K562 (cell line): Measurements from ENCODE around the gene MPZL1. TPM values are rescaled to one million over a fixed set of nuclear protein-coding genes. Genes with fewer than 3 reads are reported as not detected.

Source experiments
- FIP1L1 ChIP-seq: fragments of 200-400 bp; formaldehyde crosslinking; IDR thresholded peaks from 2 replicates; pipeline ENCODE4 v1.6.1; 2018; ENCODE audit warnings: mild to moderate bottlenecking, low read depth, low read length; ENCODE audit not compliant: poor library complexity, severe bottlenecking
- NELFE ChIP-seq: IDR thresholded peaks from 2 replicates; pipeline ENCODE4 v1.6.1; 2011; ENCODE audit warnings: mild to moderate bottlenecking; ENCODE audit not compliant: insufficient read depth, insufficient read length
- SIN3B ChIP-seq: fragments of 450-650 bp; IDR thresholded peaks from 2 replicates; pipeline ENCODE4 v1.6.1; 2017; ENCODE audit warnings: low read depth, mild to moderate bottlenecking, moderate library complexity
- ZNF232 ChIP-seq: sonication (generic); formaldehyde crosslinking; IDR thresholded peaks from 2 replicates; pipeline ENCODE4 v1.8.0; 2022; ENCODE audit warnings: mild to moderate bottlenecking, missing genetic modification reagents
- polyA plus RNA-seq, 8 experiments: library from polyadenylated mRNA; depleted of rRNA in 4 of 8; stranded (reverse) in 5 of 8; unstranded in 3 of 8; fragments of >200 nt; fragmentation: Nextera tagmentation in 2 of 8; fragmentation: Illumina TruSeq in 1 of 8; extraction: Ambion mirVana in 2 of 8; extraction: Trizol in 1 of 8; gene quantifications; 2 replicates each; pipeline versions ENCODE4 v1.2.1 to v1.2.3, GENCODE V29; 2011 to 2014; ENCODE audit warnings: inconsistent platforms in 1 of 8, missing spikeins in 1 of 8
- total RNA-seq, 7 experiments: library from RNA; depleted of rRNA in 6 of 7; stranded (reverse); fragments of >200 nt in 6 of 7; fragmentation: Illumina TruSeq in 2 of 7; extraction: Trizol in 2 of 7; gene quantifications; 2 replicates each; pipeline versions ENCODE4 v1.2.1 to v1.2.3, GENCODE V29; 2011 to 2021; ENCODE audit warnings: low replicate concordance in 1 of 7
- TF ChIP-seq, protein P1 (sequence below): sonication (generic); formaldehyde crosslinking; IDR thresholded peaks from 2 replicates; pipeline ENCODE4 v1.8.0; 2023; ENCODE audit warnings: mild to moderate bottlenecking, missing genetic modification reagents
- TF ChIP-seq, protein P2 (sequence below): fragments of 200-600 bp; sonication (generic); IDR thresholded peaks from one replicate; pipeline ENCODE4 v1.6.1; 2012; ENCODE audit warnings: mild to moderate bottlenecking, low read depth, low read length, inconsistent platforms

MPZL1 gene
- total and polyA plus RNA-seq, 9 of the 15 experiments (the other 6 are each of a cell fraction or from before 2014, with no cell fraction given): 14.5 to 153 (median 66.5) TPM

DNA sequence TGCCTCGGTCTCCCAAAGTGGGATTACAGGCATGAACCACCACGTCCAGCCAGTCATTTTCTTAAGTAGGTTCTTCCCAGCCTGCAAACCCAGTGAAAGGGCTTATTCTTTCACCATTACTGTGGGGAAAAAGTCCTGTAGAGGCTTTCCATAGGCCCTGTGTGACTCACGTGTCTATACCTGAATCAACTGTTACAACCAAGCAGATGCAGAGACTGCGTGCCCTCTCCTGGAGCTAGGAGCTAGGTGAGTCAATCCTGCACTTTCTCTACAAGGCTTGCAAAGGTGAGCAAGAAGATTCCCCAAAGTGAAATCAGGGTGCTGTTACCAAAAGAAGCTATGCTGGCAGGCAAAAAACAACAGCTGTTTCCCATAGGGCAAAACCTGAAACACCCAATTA is 13.8 kb upstream of the MPZL1 start (continued):
- TF ChIP-seq, protein P1, sequence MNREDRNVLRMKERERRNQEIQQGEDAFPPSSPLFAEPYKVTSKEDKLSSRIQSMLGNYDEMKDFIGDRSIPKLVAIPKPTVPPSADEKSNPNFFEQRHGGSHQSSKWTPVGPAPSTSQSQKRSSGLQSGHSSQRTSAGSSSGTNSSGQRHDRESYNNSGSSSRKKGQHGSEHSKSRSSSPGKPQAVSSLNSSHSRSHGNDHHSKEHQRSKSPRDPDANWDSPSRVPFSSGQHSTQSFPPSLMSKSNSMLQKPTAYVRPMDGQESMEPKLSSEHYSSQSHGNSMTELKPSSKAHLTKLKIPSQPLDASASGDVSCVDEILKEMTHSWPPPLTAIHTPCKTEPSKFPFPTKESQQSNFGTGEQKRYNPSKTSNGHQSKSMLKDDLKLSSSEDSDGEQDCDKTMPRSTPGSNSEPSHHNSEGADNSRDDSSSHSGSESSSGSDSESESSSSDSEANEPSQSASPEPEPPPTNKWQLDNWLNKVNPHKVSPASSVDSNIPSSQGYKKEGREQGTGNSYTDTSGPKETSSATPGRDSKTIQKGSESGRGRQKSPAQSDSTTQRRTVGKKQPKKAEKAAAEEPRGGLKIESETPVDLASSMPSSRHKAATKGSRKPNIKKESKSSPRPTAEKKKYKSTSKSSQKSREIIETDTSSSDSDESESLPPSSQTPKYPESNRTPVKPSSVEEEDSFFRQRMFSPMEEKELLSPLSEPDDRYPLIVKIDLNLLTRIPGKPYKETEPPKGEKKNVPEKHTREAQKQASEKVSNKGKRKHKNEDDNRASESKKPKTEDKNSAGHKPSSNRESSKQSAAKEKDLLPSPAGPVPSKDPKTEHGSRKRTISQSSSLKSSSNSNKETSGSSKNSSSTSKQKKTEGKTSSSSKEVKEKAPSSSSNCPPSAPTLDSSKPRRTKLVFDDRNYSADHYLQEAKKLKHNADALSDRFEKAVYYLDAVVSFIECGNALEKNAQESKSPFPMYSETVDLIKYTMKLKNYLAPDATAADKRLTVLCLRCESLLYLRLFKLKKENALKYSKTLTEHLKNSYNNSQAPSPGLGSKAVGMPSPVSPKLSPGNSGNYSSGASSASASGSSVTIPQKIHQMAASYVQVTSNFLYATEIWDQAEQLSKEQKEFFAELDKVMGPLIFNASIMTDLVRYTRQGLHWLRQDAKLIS: no peak
- TF ChIP-seq, protein P2, sequence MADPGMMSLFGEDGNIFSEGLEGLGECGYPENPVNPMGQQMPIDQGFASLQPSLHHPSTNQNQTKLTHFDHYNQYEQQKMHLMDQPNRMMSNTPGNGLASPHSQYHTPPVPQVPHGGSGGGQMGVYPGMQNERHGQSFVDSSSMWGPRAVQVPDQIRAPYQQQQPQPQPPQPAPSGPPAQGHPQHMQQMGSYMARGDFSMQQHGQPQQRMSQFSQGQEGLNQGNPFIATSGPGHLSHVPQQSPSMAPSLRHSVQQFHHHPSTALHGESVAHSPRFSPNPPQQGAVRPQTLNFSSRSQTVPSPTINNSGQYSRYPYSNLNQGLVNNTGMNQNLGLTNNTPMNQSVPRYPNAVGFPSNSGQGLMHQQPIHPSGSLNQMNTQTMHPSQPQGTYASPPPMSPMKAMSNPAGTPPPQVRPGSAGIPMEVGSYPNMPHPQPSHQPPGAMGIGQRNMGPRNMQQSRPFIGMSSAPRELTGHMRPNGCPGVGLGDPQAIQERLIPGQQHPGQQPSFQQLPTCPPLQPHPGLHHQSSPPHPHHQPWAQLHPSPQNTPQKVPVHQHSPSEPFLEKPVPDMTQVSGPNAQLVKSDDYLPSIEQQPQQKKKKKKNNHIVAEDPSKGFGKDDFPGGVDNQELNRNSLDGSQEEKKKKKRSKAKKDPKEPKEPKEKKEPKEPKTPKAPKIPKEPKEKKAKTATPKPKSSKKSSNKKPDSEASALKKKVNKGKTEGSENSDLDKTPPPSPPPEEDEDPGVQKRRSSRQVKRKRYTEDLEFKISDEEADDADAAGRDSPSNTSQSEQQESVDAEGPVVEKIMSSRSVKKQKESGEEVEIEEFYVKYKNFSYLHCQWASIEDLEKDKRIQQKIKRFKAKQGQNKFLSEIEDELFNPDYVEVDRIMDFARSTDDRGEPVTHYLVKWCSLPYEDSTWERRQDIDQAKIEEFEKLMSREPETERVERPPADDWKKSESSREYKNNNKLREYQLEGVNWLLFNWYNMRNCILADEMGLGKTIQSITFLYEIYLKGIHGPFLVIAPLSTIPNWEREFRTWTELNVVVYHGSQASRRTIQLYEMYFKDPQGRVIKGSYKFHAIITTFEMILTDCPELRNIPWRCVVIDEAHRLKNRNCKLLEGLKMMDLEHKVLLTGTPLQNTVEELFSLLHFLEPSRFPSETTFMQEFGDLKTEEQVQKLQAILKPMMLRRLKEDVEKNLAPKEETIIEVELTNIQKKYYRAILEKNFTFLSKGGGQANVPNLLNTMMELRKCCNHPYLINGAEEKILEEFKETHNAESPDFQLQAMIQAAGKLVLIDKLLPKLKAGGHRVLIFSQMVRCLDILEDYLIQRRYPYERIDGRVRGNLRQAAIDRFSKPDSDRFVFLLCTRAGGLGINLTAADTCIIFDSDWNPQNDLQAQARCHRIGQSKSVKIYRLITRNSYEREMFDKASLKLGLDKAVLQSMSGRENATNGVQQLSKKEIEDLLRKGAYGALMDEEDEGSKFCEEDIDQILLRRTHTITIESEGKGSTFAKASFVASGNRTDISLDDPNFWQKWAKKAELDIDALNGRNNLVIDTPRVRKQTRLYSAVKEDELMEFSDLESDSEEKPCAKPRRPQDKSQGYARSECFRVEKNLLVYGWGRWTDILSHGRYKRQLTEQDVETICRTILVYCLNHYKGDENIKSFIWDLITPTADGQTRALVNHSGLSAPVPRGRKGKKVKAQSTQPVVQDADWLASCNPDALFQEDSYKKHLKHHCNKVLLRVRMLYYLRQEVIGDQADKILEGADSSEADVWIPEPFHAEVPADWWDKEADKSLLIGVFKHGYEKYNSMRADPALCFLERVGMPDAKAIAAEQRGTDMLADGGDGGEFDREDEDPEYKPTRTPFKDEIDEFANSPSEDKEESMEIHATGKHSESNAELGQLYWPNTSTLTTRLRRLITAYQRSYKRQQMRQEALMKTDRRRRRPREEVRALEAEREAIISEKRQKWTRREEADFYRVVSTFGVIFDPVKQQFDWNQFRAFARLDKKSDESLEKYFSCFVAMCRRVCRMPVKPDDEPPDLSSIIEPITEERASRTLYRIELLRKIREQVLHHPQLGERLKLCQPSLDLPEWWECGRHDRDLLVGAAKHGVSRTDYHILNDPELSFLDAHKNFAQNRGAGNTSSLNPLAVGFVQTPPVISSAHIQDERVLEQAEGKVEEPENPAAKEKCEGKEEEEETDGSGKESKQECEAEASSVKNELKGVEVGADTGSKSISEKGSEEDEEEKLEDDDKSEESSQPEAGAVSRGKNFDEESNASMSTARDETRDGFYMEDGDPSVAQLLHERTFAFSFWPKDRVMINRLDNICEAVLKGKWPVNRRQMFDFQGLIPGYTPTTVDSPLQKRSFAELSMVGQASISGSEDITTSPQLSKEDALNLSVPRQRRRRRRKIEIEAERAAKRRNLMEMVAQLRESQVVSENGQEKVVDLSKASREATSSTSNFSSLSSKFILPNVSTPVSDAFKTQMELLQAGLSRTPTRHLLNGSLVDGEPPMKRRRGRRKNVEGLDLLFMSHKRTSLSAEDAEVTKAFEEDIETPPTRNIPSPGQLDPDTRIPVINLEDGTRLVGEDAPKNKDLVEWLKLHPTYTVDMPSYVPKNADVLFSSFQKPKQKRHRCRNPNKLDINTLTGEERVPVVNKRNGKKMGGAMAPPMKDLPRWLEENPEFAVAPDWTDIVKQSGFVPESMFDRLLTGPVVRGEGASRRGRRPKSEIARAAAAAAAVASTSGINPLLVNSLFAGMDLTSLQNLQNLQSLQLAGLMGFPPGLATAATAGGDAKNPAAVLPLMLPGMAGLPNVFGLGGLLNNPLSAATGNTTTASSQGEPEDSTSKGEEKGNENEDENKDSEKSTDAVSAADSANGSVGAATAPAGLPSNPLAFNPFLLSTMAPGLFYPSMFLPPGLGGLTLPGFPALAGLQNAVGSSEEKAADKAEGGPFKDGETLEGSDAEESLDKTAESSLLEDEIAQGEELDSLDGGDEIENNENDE: no peak
- TF ChIP-seq NELFE: no peak
- no peak for TF ChIP-seq FIP1L1
- TF ChIP-seq ZNF232 (CRISPR knock-in tag): no peak
- TF ChIP-seq SIN3B: no peak
